ENCODE results near the gene KASH5.

GRCh38 chr19:49347835-49348234 lies 40.2 kb upstream of the KASH5 start:
- TF ChIP-seq POLR2A (IDR thresholded peaks at IDR 0.05; ENCODE audit: low read depth, low read length) (no peak), POLR2AphosphoS5 (IDR thresholded peaks at IDR 0.05; ENCODE audit: low read depth, low read length) (no peak)
